Loucy (cell line): Measurements from ENCODE around the gene CIDEB.

Experiments used
- H2AFZ ChIP-seq: fragments of 200-600 bp; sonication (generic); 2 replicates; pipeline ENCODE4 v1.6.0; 2016; ENCODE audit warnings: antibody characterized with exemption, mild to moderate bottlenecking, low read length, moderate library complexity
- H3F3A ChIP-seq: fragments of 200-600 bp; 2 replicates; pipeline ENCODE4 v1.6.0; 2016; ENCODE audit warnings: antibody characterized with exemption, low read depth, mild to moderate bottlenecking
- H3K27me3 ChIP-seq: fragments of 200-600 bp; sonication (generic); 2 replicates; pipeline ENCODE4 v1.6.1; 2014; ENCODE audit warnings: low read length, mild to moderate bottlenecking; ENCODE audit not compliant: insufficient read depth, poor library complexity, severe bottlenecking
- H3K36me3 ChIP-seq: fragments of 200-600 bp; sonication (generic); 2 replicates; pipeline ENCODE4 v1.6.1; 2016; ENCODE audit warnings: low read length; ENCODE audit not compliant: insufficient read depth
- H3K4me1 ChIP-seq: fragments of 200-600 bp; sonication (generic); 2 replicates; pipeline ENCODE4 v1.5.1; 2014; ENCODE audit warnings: low read length, mild to moderate bottlenecking; ENCODE audit not compliant: insufficient read depth, poor library complexity, severe bottlenecking
- H3K4me2 ChIP-seq: fragments of 200-600 bp; sonication (generic); 2 replicates; pipeline ENCODE4 v1.6.0; 2014; ENCODE audit warnings: antibody characterized with exemption, low read length, low read depth, mild to moderate bottlenecking; ENCODE audit not compliant: poor library complexity, severe bottlenecking
- H3K4me3 ChIP-seq: fragments of 200-600 bp; sonication (generic); 2 replicates; pipeline ENCODE4 v1.5.1; 2014; ENCODE audit warnings: low read length, mild to moderate bottlenecking, mixed read lengths; ENCODE audit not compliant: poor library complexity, severe bottlenecking
- H3K79me2 ChIP-seq: fragments of 200-600 bp; sonication (generic); 2 replicates; pipeline ENCODE4 v1.6.1; 2014; ENCODE audit warnings: low read length; ENCODE audit not compliant: insufficient read depth
- H3K9ac ChIP-seq: fragments of 200-600 bp; sonication (generic); 2 replicates; pipeline ENCODE4 v1.6.0; 2014; ENCODE audit warnings: mild to moderate bottlenecking, low read depth, low read length, moderate library complexity; ENCODE audit not compliant: poor library complexity, severe bottlenecking
- H3K9me2 ChIP-seq: fragments of 200-600 bp; sonication (generic); replicated peaks from 2 replicates; pipeline ENCODE4 v1.6.1; 2016; ENCODE audit warnings: low read depth, low read length, mixed read lengths
- H3K9me3 ChIP-seq: fragments of 200-600 bp; sonication (generic); 2 replicates; pipeline ENCODE4 v1.6.1; 2014; ENCODE audit warnings: mild to moderate bottlenecking, antibody characterized with exemption, low read length, low read depth; ENCODE audit not compliant: insufficient read depth
- H4K20me1 ChIP-seq: fragments of 200-600 bp; sonication (generic); 2 replicates; pipeline ENCODE4 v1.6.0; 2014; ENCODE audit warnings: antibody characterized with exemption, low read length, mild to moderate bottlenecking; ENCODE audit not compliant: insufficient read depth, poor library complexity, severe bottlenecking
- CTCF ChIP-seq: fragments of 200-600 bp; sonication (generic); conservative IDR thresholded peaks from 2 replicates; pipeline ENCODE4 v1.5.1; 2014; ENCODE audit warnings: mild to moderate bottlenecking, antibody characterized with exemption, low read length
- EZH2phosphoT487 ChIP-seq: fragments of 200-600 bp; IDR thresholded peaks from 2 replicates; pipeline ENCODE4 v1.6.1; 2018; ENCODE audit warnings: antibody characterized with exemption, mild to moderate bottlenecking, moderate library complexity, borderline replicate concordance

The CIDEB gene

GRCh38 chr14:24262821-24263733 is 44.7 kb downstream of the CIDEB start, which contains the start of gene TGM1:
Gene TGM1, minus strand, starts transcription at chr14:24263177. Its CDS starts 825 bp downstream, at chr14:24262352.
- Histone ChIP-seq H2AFZ (no peak within 1 kb of the TSS), H3K27me3 (no peaks in the 10 kb centered on the region), H3K9ac (no peak within 1 kb of the TSS), H3K9me3 (no peaks in the 10 kb centered on the region), H3K9me2 (no peaks in the 10 kb centered on the region), H4K20me1 (no peaks in the 10 kb centered on the region), H3K4me1 (no peaks in the 10 kb centered on the region), H3K4me2 (no peak within 1 kb of the TSS), H3K36me3 (no peaks in the 10 kb centered on the region), H3F3A (no peaks in the 10 kb centered on the region), H3K79me2 (no peaks in the 10 kb centered on the region), H3K4me3 (no peak within 1 kb of the TSS)
- TF ChIP-seq CTCF (no peak), EZH2phosphoT487 (no peak)

GRCh38 chr14:24261969-24262327 is 45.8 kb downstream of the CIDEB start:
- Histone ChIP-seq H3K9me3 (no peaks in the 10 kb centered on the region), H3K4me1 (no peaks in the 10 kb centered on the region), H3K79me2 (no peaks in the 10 kb centered on the region), H3F3A (no peaks in the 10 kb centered on the region), H3K4me2 (no peak overlapping the region), H2AFZ (no peak overlapping the region), H3K4me3 (no peak overlapping the region), H3K9ac (no peak overlapping the region), H4K20me1 (no peaks in the 10 kb centered on the region), H3K27me3 (no peaks in the 10 kb centered on the region), H3K36me3 (no peaks in the 10 kb centered on the region), H3K9me2 (no peaks in the 10 kb centered on the region)
- TF ChIP-seq EZH2phosphoT487: no peak

GRCh38 chr14:24261256-24261968 is 46.4 kb downstream of the CIDEB start:
- H3K36me3 ChIP-seq: no peaks in the 10 kb centered on the region
- no peaks in the 10 kb centered on the region for H3F3A ChIP-seq
- no peaks in the 10 kb centered on the region for H3K79me2 ChIP-seq
- no peaks in the 10 kb centered on the region for H4K20me1 ChIP-seq
- no peak overlapping the region for H2AFZ ChIP-seq
- H3K9me3 ChIP-seq: no peaks in the 10 kb centered on the region
- no peak overlapping the region for H3K9ac ChIP-seq
- H3K4me3 ChIP-seq: no peak overlapping the region
- H3K27me3 ChIP-seq: no peaks in the 10 kb centered on the region
- H3K4me2 ChIP-seq: no peak overlapping the region
- no peaks in the 10 kb centered on the region for H3K9me2 ChIP-seq
- H3K4me1 ChIP-seq: no peaks in the 10 kb centered on the region
- TF ChIP-seq EZH2phosphoT487 (no peak), CTCF (no peak)
